H1 (cell line): Measurements from ENCODE around the gene TRPC1. TPM values are rescaled to one million over a fixed set of nuclear protein-coding genes. Genes with fewer than 3 reads are reported as not detected.

Experiments used
- CTCF ChIA-PET: fragments of 300-600 bp; sonication (Branson Sonifier 250); formaldehyde crosslinking; loops from one replicate; lab custom pipeline; 2021; ENCODE audit not compliant: partially characterized antibody; lab: Charles Lee
- POLR2A ChIA-PET: fragments of 300-600 bp; sonication (Branson Sonifier 250); formaldehyde crosslinking; loops from one replicate; lab custom pipeline; 2021; ENCODE audit warnings: inconsistent platforms; ENCODE audit not compliant: partially characterized antibody; lab: Charles Lee
- DNase-seq, 2 experiments: peaks; one replicate each; pipeline versions ENCODE4 v3.0.0 to v3.0.0-alpha.2; 2010 to 2022; ENCODE audit warnings: low spot score in 2 of 2, low read depth in 1 of 2, mixed read lengths in 1 of 2
- FAIRE-seq: peaks from 2 replicates; lab custom pipeline; 2011; peaks lifted over from hg19 to GRCh38; lab: Jason Lieb, UNC
- H2AFZ ChIP-seq: 2 replicates; pipeline ENCODE4 v1.8.1; 2012; ENCODE audit warnings: low read length, inconsistent platforms
- H2AK5ac ChIP-seq: 2 replicates; pipeline ENCODE4 v1.6.1; 2013; ENCODE audit warnings: low read depth, low read length
- H2BK120ac ChIP-seq: replicated peaks from 2 replicates; pipeline ENCODE3; 2013; ENCODE audit warnings: low read depth, low read length, inconsistent platforms
- H2BK12ac ChIP-seq: 2 replicates; pipeline ENCODE4 v1.6.1; 2013; ENCODE audit warnings: low read depth, low read length
- H2BK15ac ChIP-seq: 2 replicates; pipeline ENCODE4 v1.6.1; 2013; ENCODE audit warnings: low read length
- H2BK20ac ChIP-seq: 2 replicates; pipeline ENCODE4 v1.6.1; 2013; ENCODE audit warnings: low read length
- H2BK5ac ChIP-seq: 2 replicates; pipeline ENCODE4 v1.6.1; 2013; ENCODE audit warnings: low read depth, low read length
- H3K14ac ChIP-seq: 2 replicates; pipeline ENCODE4 v1.6.1; 2013; ENCODE audit warnings: inconsistent platforms; ENCODE audit not compliant: insufficient read length
- H3K18ac ChIP-seq: 2 replicates; pipeline ENCODE4 v1.6.1; 2013; ENCODE audit warnings: low read length; ENCODE audit errors: extremely low read depth
- H3K23ac ChIP-seq: 2 replicates; pipeline ENCODE4 v1.6.1; 2013; ENCODE audit warnings: inconsistent platforms; ENCODE audit not compliant: insufficient read length
- H3K23me2 ChIP-seq: 2 replicates; pipeline ENCODE4 v1.6.1; 2013; ENCODE audit warnings: low read depth, low read length
- H3K27ac ChIP-seq: 2 replicates; pipeline ENCODE4 v1.6.1; 2011; ENCODE audit warnings: low read depth, low read length, inconsistent platforms
- H3K27me3 ChIP-seq, 4 experiments: replicated peaks in 1 of 4; 1 replicate in 1 of 4; 2 replicates in 3 of 4; pipeline versions ENCODE4 v1.6.1 to v1.8.1; 2011 to 2013; ENCODE audit warnings: low read length in 3 of 4, mild to moderate bottlenecking in 3 of 4, inconsistent platforms in 2 of 4, mixed read lengths in 2 of 4, moderate library complexity in 1 of 4; ENCODE audit not compliant: control insufficient read depth in 3 of 4, insufficient read depth in 3 of 4; ENCODE audit errors: extremely low read depth in 1 of 4
- H3K36me3 ChIP-seq, 4 experiments: 2 replicates each; pipeline versions ENCODE4 v1.6.1 to v1.8.1; 2011 to 2013; ENCODE audit warnings: mild to moderate bottlenecking in 4 of 4, low read length in 3 of 4, moderate library complexity in 2 of 4, control low read depth in 1 of 4, inconsistent platforms in 1 of 4; ENCODE audit not compliant: insufficient read depth in 4 of 4, control insufficient read depth in 2 of 4
- H3K4ac ChIP-seq: replicated peaks from 2 replicates; pipeline ENCODE3; 2013; ENCODE audit warnings: low read length, low read depth, mixed read lengths, inconsistent platforms; ENCODE audit not compliant: insufficient read length
- H3K4me1 ChIP-seq, 4 experiments: replicated peaks in 1 of 4; 1 replicate in 1 of 4; 2 replicates in 3 of 4; pipeline versions ENCODE4 v1.6.1 to v1.8.1; 2011 to 2013; ENCODE audit warnings: low read length in 3 of 4, inconsistent platforms in 2 of 4, mixed read lengths in 1 of 4; ENCODE audit not compliant: insufficient read depth in 4 of 4, control insufficient read depth in 3 of 4
- H3K4me2 ChIP-seq, 2 experiments: 2 replicates each; pipeline versions ENCODE4 v1.6.1 to v1.8.1; 2011 to 2013; ENCODE audit warnings: low read depth in 2 of 2, low read length in 2 of 2, control low read depth in 1 of 2, inconsistent platforms in 1 of 2, mild to moderate bottlenecking in 1 of 2; ENCODE audit not compliant: insufficient read depth in 1 of 2
- H3K4me3 ChIP-seq, 4 experiments: fragments of 200-600, 300-600 bp in 1 of 4; sonication (generic), shearing (Covaris generic), sonication (Bioruptor Twin) in 1 of 4; 2 replicates each; pipeline versions ENCODE4 v1.5.1 to v1.8.1; 2011 to 2016; ENCODE audit warnings: low read length in 4 of 4, low read depth in 3 of 4, control low read depth in 2 of 4, inconsistent platforms in 2 of 4, mild to moderate bottlenecking in 2 of 4, mixed read lengths in 1 of 4, moderate library complexity in 1 of 4; ENCODE audit not compliant: insufficient read depth in 2 of 4; ENCODE audit errors: extremely low read depth in 1 of 4
- H3K56ac ChIP-seq: replicated peaks from 2 replicates; pipeline ENCODE3; 2013; ENCODE audit warnings: low read depth, mild to moderate bottlenecking, mixed read lengths, low read length, inconsistent platforms; ENCODE audit not compliant: insufficient read length
- H3K79me1 ChIP-seq: 2 replicates; pipeline ENCODE4 v1.6.1; 2013; ENCODE audit warnings: low read depth, low read length, control low read depth
- H3K79me2 ChIP-seq, 2 experiments: 2 replicates each; pipeline versions ENCODE4 v1.6.1 to v1.8.1; 2012 to 2013; ENCODE audit warnings: low read length in 2 of 2, mild to moderate bottlenecking in 2 of 2, inconsistent platforms in 1 of 2; ENCODE audit not compliant: insufficient read depth in 2 of 2, control insufficient read depth in 1 of 2
- H3K9ac ChIP-seq, 4 experiments: replicated peaks in 1 of 4; 1 replicate in 1 of 4; 2 replicates in 3 of 4; pipeline versions ENCODE4 v1.6.1 to v1.8.1; 2011 to 2013; ENCODE audit warnings: low read depth in 3 of 4, low read length in 3 of 4, control low read depth in 2 of 4, mild to moderate bottlenecking in 2 of 4, moderate library complexity in 2 of 4, inconsistent platforms in 1 of 4; ENCODE audit errors: extremely low read depth in 1 of 4
- H3K9me3 ChIP-seq, 2 experiments: 2 replicates each; pipeline versions ENCODE4 v1.6.1 to v1.8.1; 2012 to 2013; ENCODE audit warnings: mild to moderate bottlenecking in 2 of 2, moderate library complexity in 2 of 2, control low read depth in 1 of 2, inconsistent platforms in 1 of 2, low read depth in 1 of 2, low read length in 1 of 2, mixed read lengths in 1 of 2; ENCODE audit not compliant: insufficient read depth in 2 of 2
- H4K20me1 ChIP-seq, 2 experiments: replicated peaks in 1 of 2; 2 replicates each; pipeline versions ENCODE3 to v1.8.1; 2011 to 2013; ENCODE audit warnings: inconsistent platforms in 2 of 2, low read length in 2 of 2, mild to moderate bottlenecking in 1 of 2; ENCODE audit not compliant: insufficient read depth in 2 of 2, control insufficient read depth in 1 of 2
- H4K5ac ChIP-seq: 2 replicates; pipeline ENCODE4 v1.6.1; 2013; ENCODE audit warnings: low read length, low read depth, mixed read lengths, inconsistent platforms; ENCODE audit not compliant: insufficient read length
- H4K8ac ChIP-seq: 2 replicates; pipeline ENCODE4 v1.8.0; 2013; ENCODE audit warnings: mild to moderate bottlenecking, moderate library complexity, low read length, inconsistent platforms; ENCODE audit not compliant: insufficient read depth; ENCODE audit errors: extremely low read depth
- H4K91ac ChIP-seq: replicated peaks from 2 replicates; pipeline ENCODE3; 2013; ENCODE audit warnings: low read length, mixed read lengths, inconsistent platforms; ENCODE audit not compliant: insufficient read length
- ASH2L ChIP-seq: fragments of 200-600, 300-600 bp; sonication (generic); IDR thresholded peaks from one replicate; pipeline ENCODE4 v1.7.1; 2017; ENCODE audit warnings: low read length
- ATF3 ChIP-seq: IDR thresholded peaks from 2 replicates; pipeline ENCODE4 v1.6.1; 2011; ENCODE audit warnings: low read depth, mild to moderate bottlenecking, low read length; ENCODE audit not compliant: insufficient read depth
- BACH1 ChIP-seq: IDR thresholded peaks from 2 replicates; pipeline ENCODE4 v1.6.1; 2012; ENCODE audit warnings: low read length, improper control_type of control experiment
- CREB1 ChIP-seq: IDR thresholded peaks from 2 replicates; pipeline ENCODE4 v1.6.1; 2012; ENCODE audit warnings: inconsistent platforms
- EZH2 ChIP-seq: fragments of 200-600 bp; sonication (generic); IDR thresholded peaks from 2 replicates; pipeline ENCODE4 v1.7.1; 2012; ENCODE audit warnings: low read depth, mild to moderate bottlenecking, moderate library complexity, low read length, inconsistent platforms; ENCODE audit not compliant: severe bottlenecking
- HDAC6 ChIP-seq: IDR thresholded peaks from one replicate; pipeline ENCODE4 v1.7.1; 2012; ENCODE audit warnings: low read depth, mild to moderate bottlenecking, inconsistent platforms, low read length, moderate library complexity
- KDM1A ChIP-seq: fragments of 200-600, 300-600 bp; sonication (generic); IDR thresholded peaks from 2 replicates; pipeline ENCODE4 v1.7.1; 2016; ENCODE audit warnings: mild to moderate bottlenecking, low read length, borderline replicate concordance
- RBBP5 ChIP-seq: IDR thresholded peaks from 2 replicates; pipeline ENCODE4 v1.7.1; 2012; ENCODE audit warnings: low read depth, mild to moderate bottlenecking, inconsistent platforms, low read length, moderate library complexity, borderline replicate concordance
- RXRA ChIP-seq: IDR thresholded peaks from 2 replicates; pipeline ENCODE4 v1.6.1; 2011; ENCODE audit warnings: low read depth, mild to moderate bottlenecking, low read length, moderate library complexity; ENCODE audit not compliant: insufficient read depth
- SUZ12 ChIP-seq: fragments of 200-600 bp; sonication (generic); IDR thresholded peaks from 2 replicates; pipeline ENCODE4 v1.6.1; 2012; ENCODE audit warnings: mild to moderate bottlenecking, inconsistent platforms, low read length, moderate library complexity, mixed read lengths
- TBP ChIP-seq: IDR thresholded peaks from 2 replicates; pipeline ENCODE4 v1.6.1; 2011; ENCODE audit warnings: low read depth, low read length, improper control_type of control experiment
- USF2 ChIP-seq: IDR thresholded peaks from 2 replicates; pipeline ENCODE4 v1.6.1; 2011; ENCODE audit warnings: low read length, improper control_type of control experiment
- YY1 ChIP-seq: IDR thresholded peaks from 2 replicates; pipeline ENCODE4 v1.6.1; 2011; ENCODE audit warnings: low read depth, mild to moderate bottlenecking, low read length
- WGBS, 2 experiments: shearing (Covaris generic) in 1 of 2; methylation state at CpG; one replicate each; pipeline versions ENCODE4 v1.1.6 to v1.1.7; 2013 to 2015; ENCODE audit warnings: low lambda C conversion rate in 2 of 2, mixed read lengths in 2 of 2, inconsistent platforms in 1 of 2, low coverage in 1 of 2, missing lambda C conversion rate in 1 of 2; ENCODE audit not compliant: insufficient replicate concordance in 2 of 2, insufficient coverage in 1 of 2, insufficient read length in 1 of 2; ENCODE audit errors: extremely low coverage in 1 of 2, missing lambda C conversion rate in 1 of 2; 5-methylcytosine and 5-hydroxymethylcytosine counted together
- polyA plus RNA-seq, 7 experiments: library from polyadenylated mRNA; depleted of rRNA in 3 of 7; stranded (reverse) in 5 of 7; unstranded in 2 of 7; fragments of >200 nt in 5 of 7; fragments of 200-250 nt in 2 of 7; gene quantifications; 1 replicate in 5 of 7; 2 replicates in 1 of 7; 4 replicates in 1 of 7; pipeline versions ENCODE4 v1.2.1 to v1.2.3, GENCODE V29; 2011 to 2013; ENCODE audit warnings: missing spikeins in 2 of 7, mixed read lengths in 2 of 7
- total RNA-seq: library from RNA; stranded (reverse); fragmentation: NEBNext Ultra II Directional; extraction: Animal tissue kit (Norgen Biotek cat#: 25700); gene quantifications from 2 replicates; pipeline ENCODE4 v1.2.1, GENCODE V29; 2021

Gene TRPC1
- total and polyA plus RNA-seq, 2 of the 8 experiments (the other 6 are each of a cell fraction or from before 2014, with no cell fraction given) = 22.6 to 23.1 TPM

- no peak overlapping the region for H2BK5ac ChIP-seq
- H3K36me3 ChIP-seq = peaks cover 0 to 5% (median 2%) of the 10 kb centered on the region in 4 experiments; a peak in 2 of 8 replicates
- no peak for FAIRE-seq
- H4K8ac ChIP-seq = no peak overlapping the region
- H4K91ac ChIP-seq = no peak overlapping the region
- H3K56ac ChIP-seq = no peak overlapping the region
- no peak overlapping the region for H4K5ac ChIP-seq
- ChIA-PET CTCF (interaction anchor here (1.0 to 2.9 kb wide), 4 partner anchors 9 to 25 kb away, joined by 3 to 21 read pairs (median 4); no protein-coding TSS in a partner anchor), POLR2A (interaction anchor here (1.2 to 1.7 kb wide), 3 partner anchors 9 to 97 kb away, joined by 3 to 4 read pairs (median 3); no protein-coding TSS in a partner anchor)
- no peak overlapping the region for H3K27ac ChIP-seq
- H3K9ac ChIP-seq = no peak overlapping the region
- no peak overlapping the region for H2BK15ac ChIP-seq
- H4K20me1 ChIP-seq = no peaks in the 10 kb centered on the region
- no peak overlapping the region for H3K4me3 ChIP-seq
- no peaks in the 10 kb centered on the region; the same call in 1 of the 2 replicates for H3K23me2 ChIP-seq
- H3K4me1 ChIP-seq = no peaks in the 10 kb centered on the region
- H2AFZ ChIP-seq = no peak overlapping the region
- no peak overlapping the region for H3K4ac ChIP-seq
- H3K14ac ChIP-seq = no peak overlapping the region
- DNase-seq = no peak
- no peak overlapping the region for H3K4me2 ChIP-seq
- H2BK120ac ChIP-seq = no peak overlapping the region
- no peaks in the 10 kb centered on the region for H3K27me3 ChIP-seq
- H3K9me3 ChIP-seq = no peaks in the 10 kb centered on the region
- no peak overlapping the region for H3K18ac ChIP-seq
- WGBS, 2 experiments = 92% methylated on average over 3 of the region's 3 CpGs; no CpG with 5 or more reads in 1 of the 2 experiments
- no peak overlapping the region for H2BK20ac ChIP-seq
- H2BK12ac ChIP-seq = no peak overlapping the region
- no peak overlapping the region for H2AK5ac ChIP-seq
- TF ChIP-seq CREB1 (no peak), USF2 (no peak), ATF3 (no peak), BACH1 (no peak), HDAC6 (no peak), SUZ12 (no peak), KDM1A (no peak), YY1 (no peak), RBBP5 (no peak), ASH2L (no peak), EZH2 (no peak), RXRA (no peak), TBP (no peak)
- H3K79me1 ChIP-seq = no peaks in the 10 kb centered on the region
- no peak overlapping the region for H3K23ac ChIP-seq
- no peaks in the 10 kb centered on the region for H3K79me2 ChIP-seq
These were observed 85.4 kb downstream of the TRPC1 start for GRCh38 chr3:142809259-142809658.
